GM12878 (cell line): ENCODE results near the gene MPHOSPH9. TPM values are rescaled to one million over a fixed set of nuclear protein-coding genes. Genes with fewer than 3 reads are reported as not detected.

Experiments used
- ATAC-seq: fragments of 200-7000 bp; cut with Tn5 transposase; 3 replicates; pipeline ENCODE4 v1.9.1; 2020; ENCODE audit warnings: mild to moderate bottlenecking, moderate library complexity
- BruUV-seq: library from RNA; stranded (reverse); fragments of 400-500 nt; replicated peaks from 2 replicates; lab custom pipeline; 2021; lab: Mats Ljungman, UMichigan
- CTCF ChIA-PET: fragments of 300-600 bp; sonication (Branson Sonifier 250); formaldehyde crosslinking; extraction: SDS; loops from one replicate; lab custom pipeline; 2021; ENCODE audit warnings: inconsistent platforms; lab: Yijun Ruan, JAX
- POLR2A ChIA-PET: fragments of 350-600 bp; formaldehyde crosslinking; extraction: SDS; loops from one replicate; lab custom pipeline; 2021; ENCODE audit warnings: inconsistent platforms; lab: Charles Lee
- RAD21 ChIA-PET: fragments of 300-600 bp; sonication (Branson Sonifier 250); formaldehyde crosslinking; loops from one replicate; lab custom pipeline; 2023; ENCODE audit warnings: antibody characterized with exemption; ENCODE audit not compliant: unreplicated experiment; lab: Charles Lee
- SMC1A ChIA-PET: fragments of 300-600 bp; sonication (Branson Sonifier 250); formaldehyde crosslinking; loops from one replicate; lab custom pipeline; 2023; ENCODE audit not compliant: unreplicated experiment, uncharacterized antibody; lab: Charles Lee
- DNase-seq: peaks from one replicate; pipeline ENCODE4 v3.0.0-alpha.2; 2011; ENCODE audit warnings: low read depth, low spot score
- FAIRE-seq: peaks from 3 replicates; lab custom pipeline; 2011; peaks lifted over from hg19 to GRCh38; lab: Jason Lieb, UNC
- H2AFZ ChIP-seq: 2 replicates; pipeline ENCODE4 v1.6.0; 2011; ENCODE audit warnings: low read depth, low read length, control low read depth; ENCODE audit not compliant: control insufficient read depth
- H3K27ac ChIP-seq: 2 replicates; pipeline ENCODE4 v1.5.1; 2011; ENCODE audit warnings: control low read depth; ENCODE audit not compliant: control insufficient read depth, insufficient read depth
- H3K27me3 ChIP-seq, 2 experiments: replicated peaks in 1 of 2; 2 replicates each; pipeline versions ENCODE4 v1.6.0 to v1.6.1; 2011; ENCODE audit warnings: low read length in 1 of 2; ENCODE audit not compliant: control insufficient read depth in 2 of 2, insufficient read depth in 2 of 2
- H3K36me3 ChIP-seq, 2 experiments: 2 replicates each; pipeline ENCODE4 v1.5.1; 2011; ENCODE audit warnings: low read length in 1 of 2; ENCODE audit not compliant: control insufficient read depth in 2 of 2, insufficient read depth in 2 of 2
- H3K4me1 ChIP-seq: 2 replicates; pipeline ENCODE4 v1.6.1; 2011; ENCODE audit warnings: mild to moderate bottlenecking, low read length, moderate library complexity, mixed read lengths; ENCODE audit not compliant: control insufficient read depth, insufficient read depth
- H3K4me2 ChIP-seq: 2 replicates; pipeline ENCODE4 v1.6.0; 2011; ENCODE audit warnings: control low read depth; ENCODE audit not compliant: control insufficient read depth, insufficient read depth
- H3K4me3 ChIP-seq: fragments of 200-600 bp; sonication (generic); 2 replicates; pipeline ENCODE4 v1.5.1; 2016
- H3K79me2 ChIP-seq: 2 replicates; pipeline ENCODE4 v1.6.0; 2011; ENCODE audit warnings: low read length; ENCODE audit not compliant: control insufficient read depth, insufficient read depth
- H3K9ac ChIP-seq: 2 replicates; pipeline ENCODE4 v1.8.0; 2011; ENCODE audit warnings: low read length, control low read depth, mixed read lengths; ENCODE audit not compliant: control insufficient read depth, insufficient read depth
- H3K9me3 ChIP-seq: replicated peaks from 3 replicates; pipeline ENCODE4 v1.5.1; 2011; ENCODE audit warnings: mild to moderate bottlenecking, low read length; ENCODE audit not compliant: control insufficient read depth, insufficient read depth
- H4K20me1 ChIP-seq: 2 replicates; pipeline ENCODE4 v1.6.0; 2011; ENCODE audit not compliant: control insufficient read depth, insufficient read depth
- BCL11A ChIP-seq: IDR thresholded peaks from 2 replicates; pipeline ENCODE4 v1.6.1; 2011; ENCODE audit warnings: low read depth, low read length
- CEBPB ChIP-seq, 2 experiments: fragments of 150-350 bp in 1 of 2; IDR thresholded peaks; 2 replicates each; pipeline ENCODE4 v1.6.1; 2012 to 2014; ENCODE audit warnings: low read depth in 2 of 2, low read length in 2 of 2, borderline replicate concordance in 1 of 2, inconsistent platforms in 1 of 2
- KDM1A ChIP-seq: fragments of 200-600 bp; sonication (generic); IDR thresholded peaks from 2 replicates; pipeline ENCODE4 v1.6.1; 2016; ENCODE audit warnings: borderline replicate concordance
- MLLT1 ChIP-seq: fragments of 450-650 bp; IDR thresholded peaks from 2 replicates; pipeline ENCODE4 v1.6.1; 2016; ENCODE audit warnings: mild to moderate bottlenecking
- POLR2A ChIP-seq: IDR thresholded peaks from 2 replicates; pipeline ENCODE4 v1.6.1; 2011; ENCODE audit warnings: low read depth, mild to moderate bottlenecking, low read length
- RCOR1 ChIP-seq: conservative IDR thresholded peaks from 2 replicates; pipeline ENCODE4 v1.6.1; 2012; ENCODE audit warnings: low read depth, low read length, improper control_type of control experiment
- SP1 ChIP-seq: IDR thresholded peaks from one replicate; pipeline ENCODE4 v1.6.1; 2011; ENCODE audit warnings: low read depth, low read length
- TCF12 ChIP-seq: IDR thresholded peaks from 2 replicates; pipeline ENCODE4 v1.6.1; 2011; ENCODE audit warnings: low read depth, mild to moderate bottlenecking, low read length
- WGBS: methylation state at CpG from one replicate; pipeline ENCODE4 v1.1.6; 2016; ENCODE audit warnings: low lambda C conversion rate; ENCODE audit not compliant: insufficient replicate concordance, insufficient coverage; ENCODE audit errors: missing lambda C conversion rate; 5-methylcytosine and 5-hydroxymethylcytosine counted together
- in situ Hi-C: fragments of 300-500 bp; cut with MboI; formaldehyde crosslinking; loops from 9 replicates; pipeline ENCODE4 v1.14.3; 2018; ENCODE audit warnings: mixed read lengths
- intact Hi-C: fragments of 100-400 bp; cut with micrococcal nuclease; formaldehyde crosslinking; loops from one replicate; pipeline ENCODE4 v1.14.2; 2022; ENCODE audit not compliant: unreplicated experiment
- polyA plus RNA-seq, 11 experiments: library from polyadenylated mRNA; depleted of rRNA in 4 of 11; unstranded in 6 of 11; stranded (reverse) in 5 of 11; fragments of >200 nt; fragmentation: Nextera tagmentation in 4 of 11; fragmentation: Illumina TruSeq in 1 of 11; extraction: Ambion mirVana in 4 of 11; extraction: Trizol in 1 of 11; gene quantifications; 1 replicate in 1 of 11; 2 replicates in 10 of 11; pipeline versions ENCODE4 v1.2.1 to v1.2.3, GENCODE V29; 2011 to 2016; ENCODE audit warnings: inconsistent platforms in 2 of 11, missing spikeins in 2 of 11, low read depth in 1 of 11
- total RNA-seq, 4 experiments: library from RNA; depleted of rRNA in 3 of 4; stranded (reverse); fragments of >200 nt in 3 of 4; fragmentation: Illumina TruSeq in 1 of 4; extraction: Trizol in 1 of 4; gene quantifications; 2 replicates each; pipeline versions ENCODE4 v1.2.1 to v1.2.3, GENCODE V29; 2013 to 2021
- TF ChIP-seq, protein P1 (sequence below): fragments of 450-650 bp; IDR thresholded peaks from 2 replicates; pipeline ENCODE4 v1.6.1; 2017; ENCODE audit warnings: low read depth, mild to moderate bottlenecking, moderate library complexity

MPHOSPH9 gene
- total and polyA plus RNA-seq, 10 of the 15 experiments (the other 5 are each of a cell fraction or from before 2014, with no cell fraction given): 11.5 to 72.2 (median 45.7) TPM

DNA sequence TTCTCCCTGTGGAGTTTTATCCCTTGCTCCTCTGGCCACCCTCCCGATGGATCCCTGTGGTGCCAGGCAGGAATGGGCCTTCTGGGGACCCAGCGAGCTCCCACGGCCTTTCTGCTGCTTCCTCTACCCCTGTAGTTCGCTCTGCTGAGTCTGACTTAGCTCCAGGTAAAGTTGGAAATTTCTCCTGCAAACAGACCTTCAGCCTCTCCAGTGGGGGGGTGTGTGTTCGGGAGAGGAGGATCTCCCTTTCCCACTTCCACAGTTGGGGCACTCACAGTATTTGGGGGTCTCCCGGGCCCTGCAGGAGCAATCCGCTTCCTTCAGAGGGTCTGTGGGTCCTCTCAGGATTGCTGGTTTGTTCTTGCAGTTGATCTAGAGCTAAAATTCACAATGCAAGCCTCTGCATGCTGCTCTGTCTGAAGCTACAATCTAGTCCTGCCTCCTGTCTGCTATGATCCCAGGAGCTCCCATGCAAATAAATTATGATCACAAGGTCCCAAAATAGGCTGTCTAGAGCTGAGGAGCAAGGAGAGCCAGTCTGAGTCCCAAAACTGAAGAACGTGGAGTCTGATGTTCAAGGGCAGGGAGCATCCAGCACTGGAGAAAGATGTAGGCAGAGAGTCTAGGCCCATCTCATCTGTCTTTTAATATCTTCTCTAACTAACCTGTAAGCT lies 18.6 kb upstream of the MPHOSPH9 start:
- no peaks in the 10 kb centered on the region for H3K4me1 ChIP-seq
- H3K4me3 ChIP-seq: no peak overlapping the region
- H3K9ac ChIP-seq: no peak overlapping the region
- H3K9me3 ChIP-seq: peaks cover 3% of the 10 kb centered on the region; the same call in 2 of the 3 replicates
- H4K20me1 ChIP-seq: no peaks in the 10 kb centered on the region; the same call in 1 of the 2 replicates
- intact Hi-C loops: no loop called here
- ATAC-seq (no peak), DNase-seq (no peak), FAIRE-seq (no peak)
- peaks cover 16 to 17% of the 10 kb centered on the region in 2 experiments for H3K36me3 ChIP-seq
- in situ Hi-C loops: no loop called here
- H3K4me2 ChIP-seq: no peak overlapping the region
- no peaks in the 10 kb centered on the region for H3K27me3 ChIP-seq
- CTCF ChIA-PET: interaction anchor here (1.0 to 2.0 kb wide), 3 partner anchors 10 to 18 kb away, joined by 4 to 9 read pairs (median 4); no protein-coding TSS in a partner anchor
- no TSS peak for BruUV-seq
- no peak overlapping the region for H2AFZ ChIP-seq
- POLR2A ChIA-PET: interaction anchor here (0.6 to 2.5 kb wide), 2 partner anchors 18 to 42 kb away, joined by 3 to 10 read pairs; partner anchors contain the start of genes MPHOSPH9 and MTRFR
- TF ChIP-seq POLR2A: no peak
- TF ChIP-seq, protein P1, sequence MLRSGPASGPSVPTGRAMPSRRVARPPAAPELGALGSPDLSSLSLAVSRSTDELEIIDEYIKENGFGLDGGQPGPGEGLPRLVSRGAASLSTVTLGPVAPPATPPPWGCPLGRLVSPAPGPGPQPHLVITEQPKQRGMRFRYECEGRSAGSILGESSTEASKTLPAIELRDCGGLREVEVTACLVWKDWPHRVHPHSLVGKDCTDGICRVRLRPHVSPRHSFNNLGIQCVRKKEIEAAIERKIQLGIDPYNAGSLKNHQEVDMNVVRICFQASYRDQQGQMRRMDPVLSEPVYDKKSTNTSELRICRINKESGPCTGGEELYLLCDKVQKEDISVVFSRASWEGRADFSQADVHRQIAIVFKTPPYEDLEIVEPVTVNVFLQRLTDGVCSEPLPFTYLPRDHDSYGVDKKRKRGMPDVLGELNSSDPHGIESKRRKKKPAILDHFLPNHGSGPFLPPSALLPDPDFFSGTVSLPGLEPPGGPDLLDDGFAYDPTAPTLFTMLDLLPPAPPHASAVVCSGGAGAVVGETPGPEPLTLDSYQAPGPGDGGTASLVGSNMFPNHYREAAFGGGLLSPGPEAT: no peak
- TF ChIP-seq TCF12: no peak
- TF ChIP-seq BCL11A: no peak
- no peak for TF ChIP-seq KDM1A
- no peak for TF ChIP-seq CEBPB (IDR thresholded peaks at IDR 0.05; ENCODE audit: borderline replicate concordance in 1 of 2, low read depth in 2 of 2, low read length in 2 of 2)
- no peak for TF ChIP-seq MLLT1
- no peak for TF ChIP-seq RCOR1
- TF ChIP-seq SP1: no peak
- TF ChIP-seq, all 136 proteins: peak for 0
- Histone ChIP-seq H3K27ac (no peak overlapping the region), H3K79me2 (peaks cover 8% of the 10 kb centered on the region)
- 96% methylated on average over 8 of the region's 8 CpGs for WGBS
- ChIA-PET RAD21 (no interaction called here), SMC1A (interaction anchor here (0.6 to 2.6 kb wide), 2 partner anchors 13 to 350 kb away, joined by 3 to 9 read pairs; no protein-coding TSS in a partner anchor)
